CD4-positive, alpha-beta T cell treated with Interleukin-2 at 100 ng/mL for 4 hours (primary cell): ENCODE results near the gene ACMSD.

Experiments
- DNase-seq: peaks from one replicate; pipeline ENCODE4 v3.0.0-alpha.2; 2020; ENCODE audit warnings: low spot score

ACMSD gene

GRCh38 chr2:134949981-134950708 lies 111.7 kb downstream of the ACMSD start:
- no peak for DNase-seq

- DNase-seq = no peak
Measured at GRCh38 chr2:134950886-134951285, 112.5 kb downstream of the ACMSD start.
